K562 (cell line): ENCODE measurements around the gene MRPL57.

ENCODE experiments used
- ARID2 ChIP-seq: fragments of 450-650 bp; IDR thresholded peaks from 2 replicates; pipeline ENCODE4 v1.6.1; 2017; ENCODE audit warnings: antibody characterized with exemption, mild to moderate bottlenecking
- ELF4 ChIP-seq: fragments of 450-650 bp; formaldehyde crosslinking; IDR thresholded peaks from 2 replicates; pipeline ENCODE4 v1.4.0; 2022; ENCODE audit warnings: missing genetic modification characterization
- FOS ChIP-seq: IDR thresholded peaks from 3 replicates; pipeline ENCODE4 v1.6.1; 2011; ENCODE audit not compliant: insufficient read length; ENCODE audit errors: extremely low read depth
- JUND ChIP-seq, 2 experiments: IDR thresholded peaks; 2 replicates in 1 of 2; 3 replicates in 1 of 2; pipeline ENCODE4 v1.6.1; 2011; ENCODE audit warnings: borderline replicate concordance in 2 of 2, low read depth in 2 of 2, low read length in 2 of 2, improper control_type of control experiment in 1 of 2, missing biosample characterization in 1 of 2, missing genetic modification characterization in 1 of 2, missing genetic modification reagents in 1 of 2
- MAX ChIP-seq: sonication (generic); formaldehyde crosslinking; IDR thresholded peaks from 2 replicates; pipeline ENCODE4 v1.9.0; 2022; ENCODE audit warnings: mild to moderate bottlenecking, missing genetic modification reagents
- SMC3 ChIP-seq: conservative IDR thresholded peaks from 2 replicates; pipeline ENCODE4 v1.6.1; 2011; ENCODE audit warnings: low read depth, low read length, improper control_type of control experiment; ENCODE audit not compliant: insufficient read depth
- SNAPC5 ChIP-seq: fragments of 250-450 bp; sonication (Bioruptor Pico); IDR thresholded peaks from 2 replicates; pipeline ENCODE4 v1.8.0; 2021; ENCODE audit warnings: moderate library complexity, mild to moderate bottlenecking, inconsistent platforms
- USF1 ChIP-seq: sonication (generic); formaldehyde crosslinking; IDR thresholded peaks from 2 replicates; pipeline ENCODE4 v1.9.0; 2022; ENCODE audit warnings: mild to moderate bottlenecking, missing genetic modification reagents
- ZFP91 ChIP-seq: sonication (generic); formaldehyde crosslinking; IDR thresholded peaks from 2 replicates; pipeline ENCODE4 v1.8.0; 2022; ENCODE audit warnings: mild to moderate bottlenecking, missing genetic modification reagents
- ZNF347 ChIP-seq: fragments of 450-650 bp; formaldehyde crosslinking; IDR thresholded peaks from 2 replicates; pipeline ENCODE4 v1.4.0; 2020; ENCODE audit warnings: low read depth, mild to moderate bottlenecking, moderate library complexity

GRCh38 chr13:21219036-21219381, 42.6 kb downstream of the MRPL57 start:
- no peak for TF ChIP-seq ZFP91
- TF ChIP-seq ARID2 = no peak
- no peak for TF ChIP-seq MAX (CRISPR knock-in tag)
- no peak for TF ChIP-seq FOS
- no peak for TF ChIP-seq USF1 (CRISPR knock-in tag)
- TF ChIP-seq ELF4 (CRISPR knock-in tag) = no peak
- no peak for TF ChIP-seq SNAPC5 (CRISPR knock-in tag)
- TF ChIP-seq ZNF347 (CRISPR knock-in tag) = no peak
- no peak for TF ChIP-seq SMC3
- TF ChIP-seq JUND (IDR thresholded peaks at IDR 0.05; ENCODE audit: borderline replicate concordance, low read depth, low read length) = no peak
- TF ChIP-seq JUND (tag; IDR thresholded peaks at IDR 0.05; ENCODE audit: borderline replicate concordance, low read depth, low read length) = no peak
